Left lung (tissue), 10 donors: Measurements from ENCODE around the gene UNC93B1. TPM values are rescaled to one million over a fixed set of nuclear protein-coding genes. Genes with fewer than 3 reads are reported as not detected.

ENCODE experiments used
- ATAC-seq: fragments of 200-7000 bp; cut with Tn5 transposase; one replicate; pipeline ENCODE4 v1.9.1; 2020; ENCODE audit warnings: moderate library complexity
- DNase-seq, 4 donors: peaks; one replicate each; pipeline ENCODE4 v3.0.0-alpha.2; 2013 to 2020
- H3K27ac ChIP-seq, 2 donors: fragments of 200-600 bp; sonication (generic) in 1 of 2; one replicate each; pipeline versions ENCODE4 v1.5.0 to v1.8.0; 2020 to 2021
- H3K27me3 ChIP-seq, 2 donors: fragments of 200-600 bp; sonication (generic) in 1 of 2; one replicate each; pipeline versions ENCODE4 v1.5.0 to v1.8.0; 2020 to 2021
- H3K36me3 ChIP-seq, 2 donors: fragments of 200-600 bp; sonication (generic) in 1 of 2; one replicate each; pipeline versions ENCODE4 v1.5.0 to v1.8.0; 2020 to 2021
- H3K4me1 ChIP-seq, 2 donors: fragments of 200-600 bp; one replicate each; pipeline ENCODE4 v1.8.0; 2021
- H3K4me3 ChIP-seq, 2 donors: fragments of 200-600 bp; sonication (generic) in 1 of 2; one replicate each; pipeline versions ENCODE4 v1.5.0 to v1.8.0; 2020 to 2021; ENCODE audit warnings: mild to moderate bottlenecking in 1 of 2
- H3K9me3 ChIP-seq, 2 donors: fragments of 200-600 bp; sonication (generic) in 1 of 2; one replicate each; pipeline versions ENCODE4 v1.5.0 to v1.8.0; 2020 to 2021
- CTCF ChIP-seq, 2 donors: fragments of 200-600 bp; sonication (generic) in 1 of 2; IDR thresholded peaks; one replicate each; pipeline versions ENCODE4 v1.5.0 to v1.8.0; 2021; ENCODE audit warnings: antibody characterized with exemption in 2 of 2
- intact Hi-C, 2 donors: fragments of 100-400 bp; cut with DNase I; formaldehyde crosslinking; loops; one replicate each; pipeline versions ENCODE4 v1.11.2 to v1.14.2; 2022
- polyA plus RNA-seq, 6 donors: library from polyadenylated mRNA; unstranded; fragments of 120-200 nt; gene quantifications; one replicate each; pipeline ENCODE4 v1.2.1, GENCODE V29; 2013; ENCODE audit not compliant: insufficient read length in 6 of 6
- total RNA-seq, 2 donors: library from RNA; stranded (reverse); fragmentation: NEBNext Ultra II Directional; extraction: Animal tissue kit (Norgen Biotek cat#: 25700); gene quantifications; one replicate each; pipeline ENCODE4 v1.2.1, GENCODE V29; 2021
- donor health status: DM: no; HTN: yes; CAD: no.
- donor health status: DM: no; HTN: no; CAD: no.

The UNC93B1 gene
- total and polyA plus RNA-seq, 8 donors: 15.7 to 98.9 (median 17.7) TPM

GRCh38 chr11:68047437-68048290, 43.8 kb upstream of the UNC93B1 start:
- TF ChIP-seq CTCF (IDR thresholded peaks at IDR 0.05): no peak
- intact Hi-C loops: no loop called here
- peak in 1 of 4 donors; percentile 29 for DNase-seq
- no peaks in the 10 kb centered on the region for H3K4me1 ChIP-seq
- H3K4me3 ChIP-seq: no peak overlapping the region
- no peak for ATAC-seq
- H3K27ac ChIP-seq: no peak overlapping the region
- peaks cover 0 to 100% of the 10 kb centered on the region in 2 donors for H3K36me3 ChIP-seq
- no peaks in the 10 kb centered on the region for H3K27me3 ChIP-seq
- H3K9me3 ChIP-seq: no peaks in the 10 kb centered on the region

- intact Hi-C loops: no loop called here
- ATAC-seq (no peak), DNase-seq (no peak)
- Histone ChIP-seq H3K4me1 (peaks cover 5 to 24% of the 10 kb centered on the region in 2 donors), H3K4me3 (no peak overlapping the region), H3K27me3 (no peaks in the 10 kb centered on the region), H3K27ac (no peak overlapping the region), H3K36me3 (peaks cover 0 to 90% of the 10 kb centered on the region in 2 donors), H3K9me3 (no peaks in the 10 kb centered on the region)
- TF ChIP-seq CTCF (IDR thresholded peaks at IDR 0.05): no peak
These were observed 41.0 kb upstream of the UNC93B1 start for GRCh38 chr11:68044898-68045351.

- Histone ChIP-seq H3K4me1 (peaks cover 6 to 30% of the 10 kb centered on the region in 2 donors), H3K36me3 (peaks cover 0 to 84% of the 10 kb centered on the region in 2 donors), H3K27ac (no peak overlapping the region), H3K4me3 (no peak overlapping the region), H3K27me3 (no peaks in the 10 kb centered on the region), H3K9me3 (no peaks in the 10 kb centered on the region)
- no peak for TF ChIP-seq CTCF (IDR thresholded peaks at IDR 0.05)
- intact Hi-C loops: no loop called here
- ATAC-seq: no peak
- no peak for DNase-seq
These were observed 40.4 kb upstream of the UNC93B1 start for GRCh38 chr11:68044145-68044813.

GRCh38 chr11:68043349-68044144, 39.6 kb upstream of the UNC93B1 start:
- ATAC-seq (no peak), DNase-seq (no peak)
- Histone ChIP-seq H3K4me3 (no peak overlapping the region), H3K27me3 (no peaks in the 10 kb centered on the region), H3K4me1 (peaks cover 7 to 33% of the 10 kb centered on the region in 2 donors), H3K9me3 (no peaks in the 10 kb centered on the region), H3K36me3 (peaks cover 0 to 77% of the 10 kb centered on the region in 2 donors), H3K27ac (no peak overlapping the region)
- intact Hi-C loops: no loop called here
- no peak for TF ChIP-seq CTCF (IDR thresholded peaks at IDR 0.05)
